ENCODE results near the gene DAP. TPM values are rescaled to one million over a fixed set of nuclear protein-coding genes. Genes with fewer than 3 reads are reported as not detected.

DAP gene
- total and polyA plus RNA-seq, 2 experiments from 2014 or later = 35.7 to 37.6 TPM

DNA sequence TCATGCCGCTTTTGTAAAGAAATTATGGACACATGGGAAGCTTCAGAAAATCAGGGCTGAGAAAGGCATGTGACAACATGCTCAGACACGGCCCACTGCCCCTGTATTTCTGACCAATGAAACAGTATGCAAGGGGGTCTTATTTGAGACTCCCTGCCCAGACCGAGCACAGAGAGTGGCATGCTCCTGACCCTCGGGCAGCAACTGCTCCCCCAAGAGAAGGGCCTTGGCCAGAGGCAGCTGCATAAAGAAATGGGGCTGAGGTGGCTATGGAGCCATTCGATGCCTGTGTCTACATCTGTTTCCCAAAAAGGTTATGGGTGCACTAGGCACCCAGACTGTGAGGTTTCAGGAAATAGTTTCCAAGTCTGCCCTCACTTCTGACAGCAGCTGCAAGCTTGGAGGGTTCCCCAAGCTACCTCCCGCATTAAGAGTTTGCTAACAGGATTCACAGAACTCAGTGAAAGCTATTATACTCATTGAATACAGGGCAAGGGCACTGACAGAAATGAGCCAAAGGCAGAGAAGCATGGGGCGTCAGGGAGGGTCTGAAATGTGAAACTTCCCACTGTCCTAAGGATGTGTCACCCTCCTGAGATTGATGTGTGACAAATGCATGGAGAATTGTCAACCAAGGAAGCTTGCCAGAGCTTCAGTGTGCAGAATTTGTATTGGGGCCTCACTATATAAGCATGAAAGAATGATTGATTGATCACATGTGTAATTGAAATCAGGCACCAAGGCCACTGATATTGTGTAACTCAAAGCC, 94.3 kb downstream of the DAP start:
- Histone ChIP-seq H3K4me3 (no peak overlapping the region), H3K9me2 (ENCODE audit: insufficient read depth) (peaks cover 9% of the 10 kb centered on the region; the same call in 1 of the 2 replicates), H3K36me3 (ENCODE audit: insufficient read depth) (no peaks in the 10 kb centered on the region), H3F3A (replicated peaks; ENCODE audit: low read depth) (no peaks in the 10 kb centered on the region), H3K27ac (ENCODE audit: low read depth) (no peak overlapping the region), H3K4me2 (no peak overlapping the region), H3K79me2 (replicated peaks; ENCODE audit: insufficient read depth) (no peaks in the 10 kb centered on the region), H4K20me1 (replicated peaks; ENCODE audit: insufficient read depth) (no peaks in the 10 kb centered on the region), H2AFZ (no peak overlapping the region), H3K4me1 (ENCODE audit: insufficient read depth) (no peaks in the 10 kb centered on the region; the same call in 1 of the 2 replicates), H3K27me3 (ENCODE audit: insufficient read depth) (no peaks in the 10 kb centered on the region)
- TF ChIP-seq, protein P1, sequence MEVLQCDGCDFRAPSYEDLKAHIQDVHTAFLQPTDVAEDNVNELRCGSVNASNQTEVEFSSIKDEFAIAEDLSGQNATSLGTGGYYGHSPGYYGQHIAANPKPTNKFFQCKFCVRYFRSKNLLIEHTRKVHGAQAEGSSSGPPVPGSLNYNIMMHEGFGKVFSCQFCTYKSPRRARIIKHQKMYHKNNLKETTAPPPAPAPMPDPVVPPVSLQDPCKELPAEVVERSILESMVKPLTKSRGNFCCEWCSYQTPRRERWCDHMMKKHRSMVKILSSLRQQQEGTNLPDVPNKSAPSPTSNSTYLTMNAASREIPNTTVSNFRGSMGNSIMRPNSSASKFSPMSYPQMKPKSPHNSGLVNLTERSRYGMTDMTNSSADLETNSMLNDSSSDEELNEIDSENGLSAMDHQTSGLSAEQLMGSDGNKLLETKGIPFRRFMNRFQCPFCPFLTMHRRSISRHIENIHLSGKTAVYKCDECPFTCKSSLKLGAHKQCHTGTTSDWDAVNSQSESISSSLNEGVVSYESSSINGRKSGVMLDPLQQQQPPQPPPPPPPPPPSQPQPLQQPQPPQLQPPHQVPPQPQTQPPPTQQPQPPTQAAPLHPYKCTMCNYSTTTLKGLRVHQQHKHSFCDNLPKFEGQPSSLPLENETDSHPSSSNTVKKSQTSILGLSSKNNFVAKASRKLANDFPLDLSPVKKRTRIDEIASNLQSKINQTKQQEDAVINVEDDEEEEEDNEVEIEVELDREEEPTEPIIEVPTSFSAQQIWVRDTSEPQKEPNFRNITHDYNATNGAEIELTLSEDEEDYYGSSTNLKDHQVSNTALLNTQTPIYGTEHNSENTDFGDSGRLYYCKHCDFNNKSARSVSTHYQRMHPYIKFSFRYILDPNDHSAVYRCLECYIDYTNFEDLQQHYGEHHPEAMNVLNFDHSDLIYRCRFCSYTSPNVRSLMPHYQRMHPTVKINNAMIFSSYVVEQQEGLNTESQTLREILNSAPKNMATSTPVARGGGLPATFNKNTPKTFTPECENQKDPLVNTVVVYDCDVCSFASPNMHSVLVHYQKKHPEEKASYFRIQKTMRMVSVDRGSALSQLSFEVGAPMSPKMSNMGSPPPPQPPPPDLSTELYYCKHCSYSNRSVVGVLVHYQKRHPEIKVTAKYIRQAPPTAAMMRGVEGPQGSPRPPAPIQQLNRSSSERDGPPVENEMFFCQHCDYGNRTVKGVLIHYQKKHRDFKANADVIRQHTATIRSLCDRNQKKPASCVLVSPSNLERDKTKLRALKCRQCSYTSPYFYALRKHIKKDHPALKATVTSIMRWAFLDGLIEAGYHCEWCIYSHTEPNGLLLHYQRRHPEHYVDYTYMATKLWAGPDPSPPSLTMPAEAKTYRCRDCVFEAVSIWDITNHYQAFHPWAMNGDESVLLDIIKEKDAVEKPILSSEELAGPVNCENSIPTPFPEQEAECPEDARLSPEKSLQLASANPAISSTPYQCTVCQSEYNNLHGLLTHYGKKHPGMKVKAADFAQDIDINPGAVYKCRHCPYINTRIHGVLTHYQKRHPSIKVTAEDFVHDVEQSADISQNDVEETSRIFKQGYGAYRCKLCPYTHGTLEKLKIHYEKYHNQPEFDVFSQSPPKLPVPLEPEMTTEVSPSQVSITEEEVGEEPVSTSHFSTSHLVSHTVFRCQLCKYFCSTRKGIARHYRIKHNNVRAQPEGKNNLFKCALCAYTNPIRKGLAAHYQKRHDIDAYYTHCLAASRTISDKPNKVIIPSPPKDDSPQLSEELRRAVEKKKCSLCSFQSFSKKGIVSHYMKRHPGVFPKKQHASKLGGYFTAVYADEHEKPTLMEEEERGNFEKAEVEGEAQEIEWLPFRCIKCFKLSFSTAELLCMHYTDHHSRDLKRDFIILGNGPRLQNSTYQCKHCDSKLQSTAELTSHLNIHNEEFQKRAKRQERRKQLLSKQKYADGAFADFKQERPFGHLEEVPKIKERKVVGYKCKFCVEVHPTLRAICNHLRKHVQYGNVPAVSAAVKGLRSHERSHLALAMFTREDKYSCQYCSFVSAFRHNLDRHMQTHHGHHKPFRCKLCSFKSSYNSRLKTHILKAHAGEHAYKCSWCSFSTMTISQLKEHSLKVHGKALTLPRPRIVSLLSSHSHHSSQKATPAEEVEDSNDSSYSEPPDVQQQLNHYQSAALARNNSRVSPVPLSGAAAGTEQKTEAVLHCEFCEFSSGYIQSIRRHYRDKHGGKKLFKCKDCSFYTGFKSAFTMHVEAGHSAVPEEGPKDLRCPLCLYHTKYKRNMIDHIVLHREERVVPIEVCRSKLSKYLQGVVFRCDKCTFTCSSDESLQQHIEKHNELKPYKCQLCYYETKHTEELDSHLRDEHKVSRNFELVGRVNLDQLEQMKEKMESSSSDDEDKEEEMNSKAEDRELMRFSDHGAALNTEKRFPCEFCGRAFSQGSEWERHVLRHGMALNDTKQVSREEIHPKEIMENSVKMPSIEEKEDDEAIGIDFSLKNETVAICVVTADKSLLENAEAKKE (CRISPR knock-in tag; IDR thresholded peaks at IDR 0.05) = no peak
- TF ChIP-seq, protein P2, sequence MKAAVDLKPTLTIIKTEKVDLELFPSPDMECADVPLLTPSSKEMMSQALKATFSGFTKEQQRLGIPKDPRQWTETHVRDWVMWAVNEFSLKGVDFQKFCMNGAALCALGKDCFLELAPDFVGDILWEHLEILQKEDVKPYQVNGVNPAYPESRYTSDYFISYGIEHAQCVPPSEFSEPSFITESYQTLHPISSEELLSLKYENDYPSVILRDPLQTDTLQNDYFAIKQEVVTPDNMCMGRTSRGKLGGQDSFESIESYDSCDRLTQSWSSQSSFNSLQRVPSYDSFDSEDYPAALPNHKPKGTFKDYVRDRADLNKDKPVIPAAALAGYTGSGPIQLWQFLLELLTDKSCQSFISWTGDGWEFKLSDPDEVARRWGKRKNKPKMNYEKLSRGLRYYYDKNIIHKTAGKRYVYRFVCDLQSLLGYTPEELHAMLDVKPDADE (IDR thresholded peaks at IDR 0.05) = no peak
- TF ChIP-seq POLR2AphosphoS5 (IDR thresholded peaks at IDR 0.05; ENCODE audit: low read depth) = no peak
- TF ChIP-seq, protein P3, sequence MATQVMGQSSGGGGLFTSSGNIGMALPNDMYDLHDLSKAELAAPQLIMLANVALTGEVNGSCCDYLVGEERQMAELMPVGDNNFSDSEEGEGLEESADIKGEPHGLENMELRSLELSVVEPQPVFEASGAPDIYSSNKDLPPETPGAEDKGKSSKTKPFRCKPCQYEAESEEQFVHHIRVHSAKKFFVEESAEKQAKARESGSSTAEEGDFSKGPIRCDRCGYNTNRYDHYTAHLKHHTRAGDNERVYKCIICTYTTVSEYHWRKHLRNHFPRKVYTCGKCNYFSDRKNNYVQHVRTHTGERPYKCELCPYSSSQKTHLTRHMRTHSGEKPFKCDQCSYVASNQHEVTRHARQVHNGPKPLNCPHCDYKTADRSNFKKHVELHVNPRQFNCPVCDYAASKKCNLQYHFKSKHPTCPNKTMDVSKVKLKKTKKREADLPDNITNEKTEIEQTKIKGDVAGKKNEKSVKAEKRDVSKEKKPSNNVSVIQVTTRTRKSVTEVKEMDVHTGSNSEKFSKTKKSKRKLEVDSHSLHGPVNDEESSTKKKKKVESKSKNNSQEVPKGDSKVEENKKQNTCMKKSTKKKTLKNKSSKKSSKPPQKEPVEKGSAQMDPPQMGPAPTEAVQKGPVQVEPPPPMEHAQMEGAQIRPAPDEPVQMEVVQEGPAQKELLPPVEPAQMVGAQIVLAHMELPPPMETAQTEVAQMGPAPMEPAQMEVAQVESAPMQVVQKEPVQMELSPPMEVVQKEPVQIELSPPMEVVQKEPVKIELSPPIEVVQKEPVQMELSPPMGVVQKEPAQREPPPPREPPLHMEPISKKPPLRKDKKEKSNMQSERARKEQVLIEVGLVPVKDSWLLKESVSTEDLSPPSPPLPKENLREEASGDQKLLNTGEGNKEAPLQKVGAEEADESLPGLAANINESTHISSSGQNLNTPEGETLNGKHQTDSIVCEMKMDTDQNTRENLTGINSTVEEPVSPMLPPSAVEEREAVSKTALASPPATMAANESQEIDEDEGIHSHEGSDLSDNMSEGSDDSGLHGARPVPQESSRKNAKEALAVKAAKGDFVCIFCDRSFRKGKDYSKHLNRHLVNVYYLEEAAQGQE (IDR thresholded peaks at IDR 0.05; ENCODE audit: unreplicated experiment) = no peak
- TF ChIP-seq JUNB (IDR thresholded peaks at IDR 0.05; ENCODE audit: unreplicated experiment) = no peak
- TF ChIP-seq CREB1 (CRISPR knock-in tag; IDR thresholded peaks at IDR 0.05; ENCODE audit: low read depth) = no peak
- no peak for TF ChIP-seq ZNF114 (CRISPR knock-in tag; IDR thresholded peaks at IDR 0.05)
- TF ChIP-seq EZH2 (IDR thresholded peaks at IDR 0.05; ENCODE audit: low read depth, unreplicated experiment) = no peak
- Mint-ChIP-seq H3K4me1 (peaks cover 22% of the 10 kb centered on the region; the same call in 2 of the 3 replicates), H3K27ac (no peak overlapping the region), H3K27me3 (ENCODE audit: insufficient read depth, low read depth, poor library complexity) (peaks cover 14% of the 10 kb centered on the region), H3K4me3 (no peak overlapping the region), H3K36me3 (ENCODE audit: low read depth) (no peaks in the 10 kb centered on the region), H3K9me3 (peaks cover 3% of the 10 kb centered on the region; the same call in 1 of the 3 replicates)
- DNase-seq (ENCODE audit: low spot score) (no peak), ATAC-seq (no peak)
